Ishikawa (cell line): ENCODE results near the gene GRHPR.

Source experiments
- CEBPB ChIP-seq: IDR thresholded peaks from 2 replicates; pipeline ENCODE4 v1.6.1; 2012
- CREB1 ChIP-seq: IDR thresholded peaks from 2 replicates; pipeline ENCODE4 v1.6.1; 2012; ENCODE audit warnings: low read depth
- EGR1 ChIP-seq: IDR thresholded peaks from 2 replicates; pipeline ENCODE4 v1.6.1; 2012
- EP300 ChIP-seq: IDR thresholded peaks from 2 replicates; pipeline ENCODE4 v1.6.1; 2012; ENCODE audit warnings: borderline replicate concordance
- FOXM1 ChIP-seq: IDR thresholded peaks from 2 replicates; pipeline ENCODE4 v1.6.1; 2012; ENCODE audit warnings: low read depth, borderline replicate concordance
- MAX ChIP-seq: IDR thresholded peaks from 2 replicates; pipeline ENCODE4 v1.6.1; 2012
- NFIC ChIP-seq: IDR thresholded peaks from 2 replicates; pipeline ENCODE4 v1.6.1; 2012
- RAD21 ChIP-seq: IDR thresholded peaks from 2 replicates; pipeline ENCODE4 v1.6.1; 2012; ENCODE audit warnings: low read depth
- REST ChIP-seq: IDR thresholded peaks from 2 replicates; pipeline ENCODE4 v1.6.1; 2012; ENCODE audit warnings: low read depth, mild to moderate bottlenecking
- TAF1 ChIP-seq: IDR thresholded peaks from 2 replicates; pipeline ENCODE4 v1.6.1; 2012; ENCODE audit warnings: low read depth, mild to moderate bottlenecking
- TCF12 ChIP-seq: IDR thresholded peaks from 2 replicates; pipeline ENCODE4 v1.6.1; 2012; ENCODE audit warnings: low read depth
- TEAD4 ChIP-seq: IDR thresholded peaks from 2 replicates; pipeline ENCODE4 v1.6.1; 2012
- USF1 ChIP-seq: IDR thresholded peaks from 2 replicates; pipeline ENCODE4 v1.6.1; 2012
- YY1 ChIP-seq: IDR thresholded peaks from 2 replicates; pipeline ENCODE4 v1.6.1; 2012; ENCODE audit warnings: low read depth
- ZBTB7A ChIP-seq: IDR thresholded peaks from 2 replicates; pipeline ENCODE4 v1.6.1; 2012; ENCODE audit warnings: low read depth

Gene GRHPR

GRCh38 chr9:37451628-37452027 lies 29.1 kb downstream of the GRHPR start:
- TF ChIP-seq NFIC = no peak
- no peak for TF ChIP-seq MAX
- TF ChIP-seq CEBPB = no peak
- TF ChIP-seq TEAD4 = no peak
- no peak for TF ChIP-seq EP300
- no peak for TF ChIP-seq RAD21
- no peak for TF ChIP-seq CREB1
- no peak for TF ChIP-seq ZBTB7A
- TF ChIP-seq USF1 = no peak
- no peak for TF ChIP-seq REST
- no peak for TF ChIP-seq EGR1
- TF ChIP-seq TCF12 = no peak
- no peak for TF ChIP-seq TAF1
- TF ChIP-seq FOXM1 = no peak
- TF ChIP-seq YY1 = no peak

- TF ChIP-seq YY1 (no peak), CEBPB (no peak), FOXM1 (no peak), NFIC (no peak), USF1 (no peak), TCF12 (no peak), MAX (no peak), REST (no peak), ZBTB7A (no peak), RAD21 (no peak), EGR1 (no peak), CREB1 (no peak), EP300 (no peak), TEAD4 (no peak), TAF1 (no peak)
These were observed 30.1 kb downstream of the GRHPR start for GRCh38 chr9:37452611-37453010.

- TF ChIP-seq FOXM1 (no peak), NFIC (peak; percentile 86)
These were observed 31.3 kb downstream of the GRHPR start for GRCh38 chr9:37453827-37454226.

- TF ChIP-seq TAF1 (no peak), USF1 (no peak), ZBTB7A (no peak), TEAD4 (no peak), NFIC (no peak), REST (no peak), EP300 (no peak), CEBPB (no peak), RAD21 (no peak), TCF12 (no peak), YY1 (no peak), MAX (no peak), FOXM1 (no peak), EGR1 (no peak), CREB1 (no peak)
These were observed 31.7 kb downstream of the GRHPR start for GRCh38 chr9:37454238-37454637.
